GF-D8 (cell line): ENCODE data around the gene HS3ST4.
"Not testable (repeated sequence)": the region's sequence is repeated elsewhere in the genome, so short reads cannot be mapped to it uniquely, and the experiment has no call there.

Experiments
- DNase-seq: peaks from one replicate; lab custom pipeline; 2025; lab: John Stamatoyannopoulos, UW

HS3ST4 gene

GRCh38 chr16:25988882-25989281 lies 297.1 kb downstream of the HS3ST4 start:
- DNase-seq = no peak

DNA sequence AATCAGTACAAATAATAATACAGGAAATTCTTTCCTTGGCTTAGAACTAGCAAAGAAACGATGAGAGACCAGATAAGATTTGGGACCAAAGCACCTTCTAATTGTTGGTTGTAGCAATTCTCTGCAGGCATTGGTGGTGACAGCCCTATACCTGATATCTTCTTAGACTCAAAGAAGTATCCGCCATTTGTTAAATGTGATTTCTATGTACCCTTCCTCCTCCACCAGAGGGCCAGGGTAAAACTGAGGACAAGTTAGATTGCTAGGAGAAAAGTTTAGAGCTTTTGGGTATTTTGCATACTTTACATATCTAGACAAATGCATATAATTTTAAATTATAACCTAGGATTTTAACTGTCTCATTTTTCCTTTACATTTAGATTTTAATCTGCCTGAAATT lies 304.3 kb downstream of the HS3ST4 start:
- DNase-seq = no peak

- no peak for DNase-seq
Measured at GRCh38 chr16:26005336-26005735, 313.6 kb downstream of the HS3ST4 start.

- DNase-seq = no peak
Measured at GRCh38 chr16:26012376-26012775, 320.6 kb downstream of the HS3ST4 start.

GRCh38 chr16:26015776-26016175 lies 324.0 kb downstream of the HS3ST4 start:
- no peak for DNase-seq

- no peak for DNase-seq
Measured at GRCh38 chr16:26016989-26017388, 325.2 kb downstream of the HS3ST4 start.

DNA sequence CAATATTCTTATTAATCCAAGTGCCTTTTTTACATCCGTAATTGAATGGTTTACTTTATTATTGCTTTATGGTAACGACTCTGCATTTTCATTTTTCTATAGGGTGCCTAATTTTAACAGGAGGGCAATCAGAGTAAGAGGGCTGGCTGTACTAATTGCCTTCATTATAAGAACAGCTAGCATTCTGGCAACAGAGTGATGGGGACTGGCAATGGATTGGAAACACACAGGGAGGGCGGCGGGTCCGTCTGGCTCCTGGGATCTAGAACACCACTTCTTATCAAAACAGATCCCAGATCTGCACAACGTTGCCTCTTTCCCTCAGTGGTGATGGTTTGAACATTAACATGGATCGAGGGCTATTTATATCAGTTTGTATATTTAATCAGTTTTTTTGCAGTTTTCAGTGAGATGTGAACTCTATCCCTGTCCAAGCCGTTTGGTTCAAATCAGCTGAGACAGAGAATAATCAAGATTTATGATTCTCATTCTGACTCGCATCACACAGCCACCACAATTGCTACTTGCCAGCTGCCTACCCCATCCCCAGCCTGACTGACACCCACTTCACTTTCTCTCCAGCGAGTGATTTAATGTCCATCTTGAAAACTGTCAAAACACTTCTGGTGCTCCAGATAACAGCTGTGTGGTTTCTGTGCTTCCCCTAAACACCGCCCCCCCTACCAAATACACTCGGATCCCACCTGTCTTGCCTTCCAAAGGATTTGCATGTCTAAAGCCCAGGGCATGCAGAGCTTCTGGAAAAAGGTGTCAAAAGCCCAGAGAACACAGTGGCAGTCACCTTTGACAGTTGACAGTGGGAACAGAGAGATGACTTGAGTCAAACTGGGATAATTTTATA lies 327.9 kb downstream of the HS3ST4 start:
- no peak for DNase-seq

DNA sequence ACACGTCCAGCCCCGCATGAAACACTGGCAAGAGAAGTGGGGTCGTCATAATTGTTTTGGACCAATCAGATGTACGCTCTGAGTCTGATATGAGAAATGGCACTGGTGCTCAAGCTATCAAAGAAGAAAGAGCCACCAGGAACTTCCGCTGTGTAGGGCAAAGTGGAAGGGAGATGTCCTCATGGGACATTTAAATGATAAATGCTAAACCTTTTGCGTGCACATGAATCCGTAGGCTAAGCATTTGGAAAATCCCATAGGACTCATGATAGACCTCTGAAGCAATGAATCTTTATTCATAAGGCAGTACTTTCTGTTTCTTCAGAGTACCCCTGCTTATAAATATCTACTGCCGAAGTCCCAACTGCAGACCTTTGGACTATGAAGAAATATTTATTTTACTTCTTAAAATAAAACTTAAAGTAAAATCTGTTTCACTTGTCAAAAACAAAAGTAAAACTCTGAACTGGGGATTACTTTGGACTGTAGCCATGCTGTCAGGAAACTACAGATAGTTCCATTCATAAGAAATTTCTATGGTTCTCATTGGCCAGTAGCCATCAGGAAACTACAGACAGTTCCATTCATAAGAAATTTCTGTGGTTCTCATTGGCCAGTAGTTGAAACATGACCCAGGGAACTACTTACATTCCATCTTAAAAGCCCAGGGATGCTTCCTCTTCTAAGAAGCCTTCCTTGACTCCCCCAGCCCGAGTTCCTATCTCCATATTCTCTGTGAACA lies 335.1 kb downstream of the HS3ST4 start:
- DNase-seq = no peak

- no peak for DNase-seq
Measured at GRCh38 chr16:26031286-26031685, 339.5 kb downstream of the HS3ST4 start.

GRCh38 chr16:26032661-26033060 lies 340.9 kb downstream of the HS3ST4 start:
- not testable (repeated sequence) for DNase-seq

GRCh38 chr16:26041952-26042668 lies 350.4 kb downstream of the HS3ST4 start:
- no peak for DNase-seq

DNA sequence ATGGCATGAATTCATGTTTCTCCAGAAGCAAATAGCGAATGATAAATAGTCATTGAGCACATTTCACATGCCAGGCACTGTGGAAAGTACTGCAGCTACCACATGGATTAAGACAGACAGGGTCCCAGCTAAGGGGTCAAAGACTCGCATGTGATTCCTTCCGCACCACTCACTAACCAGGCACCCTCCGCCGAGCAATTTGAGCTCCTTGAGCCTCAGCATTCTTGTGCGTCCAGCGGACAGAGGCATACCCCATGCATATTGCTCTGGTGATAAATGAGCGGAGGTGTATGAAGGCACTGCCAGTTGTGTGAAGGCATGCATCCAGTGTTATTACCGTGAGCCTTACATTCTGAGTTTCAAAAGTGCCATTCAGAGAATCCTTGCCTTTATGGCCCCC lies 358.7 kb downstream of the HS3ST4 start:
- DNase-seq = no peak

- no peak for DNase-seq
Measured at GRCh38 chr16:26051063-26051462, 359.3 kb downstream of the HS3ST4 start.

DNA sequence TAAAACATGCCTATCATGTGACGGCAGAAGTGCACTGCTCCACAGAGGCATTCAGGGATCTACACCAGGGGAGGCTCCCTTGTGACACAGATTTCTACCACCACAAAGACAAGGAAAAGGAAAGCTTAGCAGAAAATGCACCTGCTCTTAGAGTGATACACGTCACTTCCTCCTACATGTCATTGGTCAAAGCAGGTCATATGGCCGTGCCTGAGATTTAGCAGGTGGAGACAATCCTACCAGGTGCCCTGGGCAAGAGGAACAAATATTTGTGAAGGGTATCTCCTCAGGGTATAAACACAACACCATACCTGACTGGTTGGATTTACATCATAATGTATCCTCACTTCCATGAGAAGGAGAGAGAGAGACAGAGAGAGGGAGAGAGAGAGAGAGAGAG lies 362.1 kb downstream of the HS3ST4 start:
- DNase-seq = no peak

DNA sequence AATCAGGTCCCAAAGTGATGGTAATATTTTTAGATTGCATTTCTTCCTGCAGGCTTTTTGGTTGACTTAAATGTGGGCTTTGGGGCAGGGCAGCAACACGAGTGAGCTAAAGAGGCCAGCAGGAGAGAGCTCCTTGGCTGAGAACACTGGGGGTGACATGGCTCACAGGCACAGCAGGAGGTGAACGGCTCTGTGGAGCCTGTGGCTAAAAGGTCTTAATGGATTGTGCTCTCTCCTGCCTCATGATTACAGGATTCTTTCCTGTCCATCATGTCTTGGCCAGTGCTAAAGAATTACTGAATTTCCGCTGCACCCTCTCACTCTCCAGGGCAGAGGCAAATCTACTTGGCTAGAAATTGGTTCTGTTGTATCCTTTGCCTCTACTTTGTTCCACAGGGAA lies 366.6 kb downstream of the HS3ST4 start:
- no peak for DNase-seq

- no peak for DNase-seq
Measured at GRCh38 chr16:26070302-26071100, 378.7 kb downstream of the HS3ST4 start.

- DNase-seq = no peak
Measured at GRCh38 chr16:26071101-26071866, 379.5 kb downstream of the HS3ST4 start.

- DNase-seq = no peak
Measured at GRCh38 chr16:26078716-26079355, 387.1 kb downstream of the HS3ST4 start.

- DNase-seq = no peak
Measured at GRCh38 chr16:26087091-26087490, 395.3 kb downstream of the HS3ST4 start.

- DNase-seq = no peak
Measured at GRCh38 chr16:26091511-26091910, 399.8 kb downstream of the HS3ST4 start.

- DNase-seq = not testable (repeated sequence)
Measured at GRCh38 chr16:26098206-26098605, 406.4 kb downstream of the HS3ST4 start.
